ENCODE data around the gene COX7A2L. TPM values are rescaled to one million over a fixed set of nuclear protein-coding genes. Genes with fewer than 3 reads are reported as not detected.

COX7A2L gene
- total and polyA plus RNA-seq, 2 of the 8 experiments (the other 6 are each of a cell fraction or from before 2014, with no cell fraction given) = 85.6 to 114 TPM

- Histone ChIP-seq H3K27me3 (replicated peaks in 1 of 4; ENCODE audit: control insufficient read depth in 3 of 4, extremely low read depth in 1 of 4, insufficient read depth in 3 of 4, low read length in 3 of 4) (no peaks in the 10 kb centered on the region), H2BK12ac (ENCODE audit: low read depth, low read length) (no peak overlapping the region), H3K79me2 (ENCODE audit: control insufficient read depth in 1 of 2, insufficient read depth in 2 of 2, low read length in 2 of 2) (no peaks in the 10 kb centered on the region), H3K4ac (replicated peaks; ENCODE audit: insufficient read length, low read depth, low read length) (no peak overlapping the region), H2BK5ac (ENCODE audit: low read depth, low read length) (no peak overlapping the region), H3K18ac (ENCODE audit: extremely low read depth, low read length) (no peak overlapping the region), H4K5ac (ENCODE audit: insufficient read length, low read depth, low read length) (no peak overlapping the region), H3K14ac (ENCODE audit: insufficient read length) (no peak overlapping the region), H3K23me2 (ENCODE audit: low read depth, low read length) (no peaks in the 10 kb centered on the region), H3K36me3 (ENCODE audit: control insufficient read depth in 2 of 4, insufficient read depth in 4 of 4, low read length in 3 of 4) (peaks cover 0 to 7% (median 2%) of the 10 kb centered on the region in 4 experiments; a peak in 4 of 8 replicates), H4K8ac (ENCODE audit: extremely low read depth, insufficient read depth, low read length) (no peak overlapping the region), H2AK5ac (ENCODE audit: low read depth, low read length) (no peak overlapping the region), H4K20me1 (replicated peaks in 1 of 2; ENCODE audit: control insufficient read depth in 1 of 2, insufficient read depth in 2 of 2, low read length in 2 of 2) (no peaks in the 10 kb centered on the region), H3K4me2 (ENCODE audit: insufficient read depth in 1 of 2, low read depth in 2 of 2, low read length in 2 of 2) (no peak overlapping the region), H4K91ac (replicated peaks; ENCODE audit: insufficient read length, low read length) (no peak overlapping the region), H3K4me1 (replicated peaks in 1 of 4; ENCODE audit: control insufficient read depth in 3 of 4, insufficient read depth in 4 of 4, low read length in 3 of 4) (no peaks in the 10 kb centered on the region), H3K56ac (replicated peaks; ENCODE audit: insufficient read length, low read depth, low read length) (no peak overlapping the region), H2AFZ (ENCODE audit: low read length) (no peak overlapping the region), H3K9ac (replicated peaks in 1 of 4; ENCODE audit: extremely low read depth in 1 of 4, low read depth in 3 of 4, low read length in 3 of 4) (no peak overlapping the region), H3K4me3 (ENCODE audit: extremely low read depth in 1 of 4, insufficient read depth in 2 of 4, low read depth in 3 of 4, low read length in 4 of 4) (no peak overlapping the region), H2BK20ac (ENCODE audit: low read length) (no peak overlapping the region), H2BK120ac (replicated peaks; ENCODE audit: low read depth, low read length) (no peak overlapping the region), H3K9me3 (ENCODE audit: insufficient read depth in 2 of 2, low read depth in 1 of 2, low read length in 1 of 2) (no peaks in the 10 kb centered on the region), H3K23ac (ENCODE audit: insufficient read length) (no peak overlapping the region), H2BK15ac (ENCODE audit: low read length) (no peak overlapping the region), H3K79me1 (ENCODE audit: low read depth, low read length) (no peaks in the 10 kb centered on the region), H3K27ac (ENCODE audit: low read depth, low read length) (no peak overlapping the region)
- DNase-seq (ENCODE audit: low read depth in 1 of 2, low spot score in 2 of 2) (no peak), FAIRE-seq (no peak)
- 85% methylated on average over 1 of the region's 1 CpG; no CpG with 5 or more reads in 1 of the 2 experiments for WGBS, 2 experiments (ENCODE audit: extremely low coverage in 1 of 2, insufficient coverage in 1 of 2, insufficient read length in 1 of 2, insufficient replicate concordance in 2 of 2, low coverage in 1 of 2, low lambda C conversion rate in 2 of 2, missing lambda C conversion rate in 1 of 2)
- ChIA-PET POLR2A (ENCODE audit: partially characterized antibody) (no interaction called here), CTCF (ENCODE audit: partially characterized antibody) (no interaction called here)
Observed at GRCh38 chr2:42310007-42310515, 51.0 kb downstream of the COX7A2L start.

Data from H1 (cell line).